ENCODE measurements around the gene TMEM19.
A peak's percentile ranks its signal among the peaks of the same experiment; 100 is the strongest.

The TMEM19 gene

DNA sequence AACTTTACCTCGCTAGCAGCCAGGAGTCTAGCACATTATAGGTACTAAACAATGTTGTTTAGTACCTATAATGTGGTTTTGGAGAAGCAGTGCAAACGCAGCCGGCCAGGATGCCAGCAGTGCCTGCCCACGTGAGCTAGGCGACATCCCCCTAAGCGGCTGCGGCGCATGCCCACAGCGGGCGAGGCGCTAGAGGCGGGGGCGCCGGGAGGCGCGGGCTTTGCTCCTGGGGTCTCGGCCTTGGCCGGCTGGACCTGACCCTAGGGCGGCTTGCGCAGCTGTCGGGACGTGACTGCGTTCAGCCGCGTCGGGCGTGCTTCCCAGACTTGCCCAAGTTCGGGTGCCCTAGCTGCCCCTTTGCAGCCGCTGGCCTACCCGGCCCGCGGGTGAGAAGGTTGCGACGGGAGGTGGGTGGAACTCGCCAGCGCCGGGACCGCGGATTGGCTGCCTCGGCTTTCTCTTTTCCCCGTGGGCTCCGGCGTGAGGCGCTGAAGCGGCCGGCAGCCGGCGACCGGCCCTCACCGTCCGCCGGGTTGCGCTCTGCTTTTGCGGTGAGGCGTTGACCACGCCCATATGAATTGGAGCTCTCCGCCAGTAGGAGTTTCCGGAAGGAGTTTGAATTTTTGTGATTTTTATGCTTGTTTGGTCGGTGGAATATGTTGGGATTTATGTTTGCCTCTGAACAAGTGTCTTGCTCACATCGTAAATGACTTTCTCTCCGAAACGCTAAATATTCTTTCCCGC is at the start of gene TMEM19:
TSS of gene TMEM19 (plus strand) at position 169 of the 744 bp plus-strand sequence. CDS start 599 bp downstream, outside the sequence.
- peak; percentile 88 for DNase-seq (ENCODE audit: low spot score)
- TF ChIP-seq, protein P1, sequence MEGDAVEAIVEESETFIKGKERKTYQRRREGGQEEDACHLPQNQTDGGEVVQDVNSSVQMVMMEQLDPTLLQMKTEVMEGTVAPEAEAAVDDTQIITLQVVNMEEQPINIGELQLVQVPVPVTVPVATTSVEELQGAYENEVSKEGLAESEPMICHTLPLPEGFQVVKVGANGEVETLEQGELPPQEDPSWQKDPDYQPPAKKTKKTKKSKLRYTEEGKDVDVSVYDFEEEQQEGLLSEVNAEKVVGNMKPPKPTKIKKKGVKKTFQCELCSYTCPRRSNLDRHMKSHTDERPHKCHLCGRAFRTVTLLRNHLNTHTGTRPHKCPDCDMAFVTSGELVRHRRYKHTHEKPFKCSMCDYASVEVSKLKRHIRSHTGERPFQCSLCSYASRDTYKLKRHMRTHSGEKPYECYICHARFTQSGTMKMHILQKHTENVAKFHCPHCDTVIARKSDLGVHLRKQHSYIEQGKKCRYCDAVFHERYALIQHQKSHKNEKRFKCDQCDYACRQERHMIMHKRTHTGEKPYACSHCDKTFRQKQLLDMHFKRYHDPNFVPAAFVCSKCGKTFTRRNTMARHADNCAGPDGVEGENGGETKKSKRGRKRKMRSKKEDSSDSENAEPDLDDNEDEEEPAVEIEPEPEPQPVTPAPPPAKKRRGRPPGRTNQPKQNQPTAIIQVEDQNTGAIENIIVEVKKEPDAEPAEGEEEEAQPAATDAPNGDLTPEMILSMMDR (IDR thresholded peaks at IDR 0.05; ENCODE audit: extremely low read depth, missing control alignments), result peak; percentile 39

DNA sequence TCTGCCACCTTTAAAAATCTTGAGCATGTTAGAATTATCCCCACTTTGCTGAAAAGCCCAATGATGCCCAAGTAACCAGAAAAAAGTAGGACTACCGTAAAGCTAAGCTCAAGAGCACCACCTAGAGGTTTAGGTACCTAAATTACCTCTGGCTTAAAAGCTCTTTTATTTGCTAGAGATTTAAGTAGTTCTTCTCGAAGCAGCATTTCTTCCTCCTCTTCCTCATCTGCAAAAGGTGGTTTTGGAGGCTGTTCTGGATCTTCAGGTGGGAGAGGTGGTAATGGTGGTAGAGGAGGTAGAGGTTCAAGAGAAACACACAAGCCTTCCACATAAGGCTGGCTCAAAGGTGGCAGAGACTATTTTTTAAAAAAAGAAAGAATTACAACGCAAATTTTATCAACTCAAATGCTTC is 49.2 kb upstream of the TMEM19 start:
- DNase-seq (ENCODE audit: low spot score), result peak; percentile 33
- TF ChIP-seq, protein P1 (IDR thresholded peaks at IDR 0.05; ENCODE audit: extremely low read depth, missing control alignments), result peak; percentile 54

DNA sequence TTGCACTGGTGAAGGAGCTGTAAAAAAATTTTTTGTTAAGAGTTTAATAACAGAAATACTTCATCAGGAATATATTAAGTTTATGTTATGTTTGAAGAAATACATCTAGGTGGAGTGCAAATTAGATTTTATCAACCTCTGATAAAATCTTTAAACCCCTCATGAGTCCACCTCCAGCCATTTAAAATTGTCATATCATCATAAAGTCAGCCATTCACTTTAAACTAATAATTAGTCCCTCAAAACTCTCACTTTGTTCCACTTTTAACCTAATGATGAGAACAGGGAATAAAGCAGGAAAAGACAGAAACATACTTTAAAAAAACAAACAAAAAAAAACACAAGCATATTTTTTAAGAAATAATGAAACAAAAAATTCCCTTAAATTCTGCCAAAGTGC is 47.4 kb upstream of the TMEM19 start:
- no peak for DNase-seq (ENCODE audit: low spot score)
- TF ChIP-seq, protein P1 (IDR thresholded peaks at IDR 0.05; ENCODE audit: extremely low read depth, missing control alignments), result no peak

DNA sequence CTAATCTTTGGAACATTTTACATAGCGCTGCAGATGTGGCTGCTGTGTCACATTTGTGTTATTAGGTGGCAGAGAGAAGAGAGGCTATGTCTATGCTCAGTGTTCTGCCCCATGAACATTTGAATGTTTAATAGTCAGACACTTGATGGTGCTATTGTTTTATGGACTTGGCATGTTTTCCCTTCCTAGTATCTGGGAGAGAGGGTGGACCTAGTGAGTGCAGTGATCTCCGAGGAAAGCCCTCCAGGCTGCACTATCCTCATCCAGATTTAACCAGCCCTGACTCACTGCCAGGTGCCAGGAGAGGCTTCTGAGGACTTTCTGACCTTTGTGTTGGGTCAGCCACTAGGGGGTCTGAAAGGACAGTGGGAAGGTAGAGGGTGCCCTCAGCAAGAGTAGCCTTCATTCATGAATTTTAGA is 46.5 kb upstream of the TMEM19 start:
- TF ChIP-seq, protein P1 (IDR thresholded peaks at IDR 0.05; ENCODE audit: extremely low read depth, missing control alignments), result no peak
- DNase-seq (ENCODE audit: low spot score), result no peak

DNA sequence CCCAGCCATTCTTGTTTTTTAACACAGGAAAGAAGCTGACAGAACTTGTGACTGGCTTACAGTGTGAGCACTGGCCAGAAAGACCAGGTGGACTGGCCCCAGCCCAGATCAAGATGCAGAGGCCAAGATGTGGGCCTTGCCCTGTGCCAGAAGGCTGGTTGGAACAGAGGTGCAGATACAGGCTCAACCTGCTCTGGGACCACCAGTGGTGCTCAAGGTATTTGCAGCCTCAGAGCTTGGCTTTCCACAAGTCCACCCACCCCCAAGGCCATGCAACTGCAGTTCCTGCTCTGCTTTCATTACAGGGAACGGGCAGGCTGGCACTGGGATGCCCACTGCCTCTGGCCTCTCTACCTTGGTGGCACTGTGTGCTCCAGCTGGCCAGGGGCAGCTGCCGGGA is 45.6 kb upstream of the TMEM19 start:
- TF ChIP-seq, protein P1 (IDR thresholded peaks at IDR 0.05; ENCODE audit: extremely low read depth, missing control alignments), result no peak
- DNase-seq (ENCODE audit: low spot score), result no peak

DNA sequence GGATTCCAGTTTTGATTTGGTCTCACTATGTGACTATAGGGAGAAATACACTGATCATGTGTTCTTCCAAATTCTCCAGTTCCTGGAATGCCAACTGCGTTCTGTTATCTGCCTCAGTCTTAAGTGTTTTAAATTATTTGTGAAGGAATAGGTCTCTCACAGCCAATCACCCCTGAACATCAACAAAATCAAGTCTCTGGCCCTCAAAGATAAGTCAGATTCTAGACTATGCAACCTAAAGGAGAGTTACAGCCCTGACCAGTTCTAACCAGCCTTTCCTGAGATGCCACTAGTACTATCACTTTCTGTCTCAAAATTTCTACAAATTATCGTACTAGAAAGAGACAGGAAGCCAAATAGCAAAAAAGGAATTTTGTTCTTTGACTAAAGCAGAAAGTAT is 44.5 kb upstream of the TMEM19 start:
- DNase-seq (ENCODE audit: low spot score), result no peak
- TF ChIP-seq, protein P1 (IDR thresholded peaks at IDR 0.05; ENCODE audit: extremely low read depth, missing control alignments), result no peak

DNA sequence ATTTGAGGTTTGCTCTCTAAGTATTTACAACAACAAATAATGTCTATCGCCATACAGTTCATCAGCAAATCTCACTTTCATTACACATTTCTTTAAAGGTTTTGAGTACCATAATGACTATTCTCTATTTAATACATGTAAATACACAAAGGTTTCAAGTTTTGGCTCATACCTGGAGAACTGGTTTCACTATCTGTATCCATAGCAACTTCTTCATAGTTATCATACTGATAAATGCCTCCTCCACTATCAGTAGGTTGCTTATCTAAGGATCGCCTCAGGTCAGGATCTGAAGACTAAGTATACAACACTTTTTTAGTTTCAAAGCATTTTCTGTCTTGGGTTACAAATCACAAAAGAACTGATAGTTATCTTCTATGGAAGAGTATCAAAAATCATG is 43.6 kb upstream of the TMEM19 start:
- DNase-seq (ENCODE audit: low spot score), result no peak
- TF ChIP-seq, protein P1 (IDR thresholded peaks at IDR 0.05; ENCODE audit: extremely low read depth, missing control alignments), result no peak
